DND-41 (cell line): ENCODE data around the gene SLC12A5.
A peak's percentile ranks its signal among the peaks of the same experiment; 100 is the strongest.

ENCODE experiments used
- ATAC-seq: fragments of 200-7000 bp; cut with Tn5 transposase; 3 replicates; pipeline ENCODE4 v1.9.1; 2021; ENCODE audit warnings: low read depth; ENCODE audit not compliant: insufficient read depth
- DNase-seq: peaks from one replicate; pipeline ENCODE4 v3.0.0-alpha.2; 2020
- H2AFZ ChIP-seq: 2 replicates; pipeline ENCODE4 v1.6.0; 2012; ENCODE audit warnings: low read depth, low read length
- H3K27ac ChIP-seq: 2 replicates; pipeline ENCODE4 v1.5.1; 2012; ENCODE audit warnings: low read length, inconsistent platforms
- H3K27me3 ChIP-seq: fragments of 200-600 bp; sonication (generic); 2 replicates; pipeline ENCODE4 v1.6.0; 2012; ENCODE audit warnings: low read length, mild to moderate bottlenecking, inconsistent platforms; ENCODE audit not compliant: insufficient read depth, poor library complexity
- H3K36me3 ChIP-seq: 2 replicates; pipeline ENCODE4 v1.5.1; 2012; ENCODE audit warnings: low read length, inconsistent platforms; ENCODE audit not compliant: insufficient read depth
- H3K4me1 ChIP-seq: 2 replicates; pipeline ENCODE4 v1.5.1; 2012; ENCODE audit warnings: mild to moderate bottlenecking, low read length; ENCODE audit not compliant: insufficient read depth
- H3K4me2 ChIP-seq: 2 replicates; pipeline ENCODE4 v1.6.0; 2012; ENCODE audit warnings: mild to moderate bottlenecking, moderate library complexity, low read length, inconsistent platforms; ENCODE audit not compliant: insufficient read depth
- H3K4me3 ChIP-seq, 2 experiments: fragments of 200-600 bp in 1 of 2; shearing (Covaris generic) in 1 of 2; 2 replicates each; pipeline ENCODE4 v1.5.1; 2012 to 2016; ENCODE audit warnings: inconsistent platforms in 2 of 2, low read length in 2 of 2, mild to moderate bottlenecking in 2 of 2, low read depth in 1 of 2, moderate library complexity in 1 of 2
- H3K79me2 ChIP-seq: 2 replicates; pipeline ENCODE4 v1.6.0; 2012; ENCODE audit warnings: low read length, inconsistent platforms; ENCODE audit not compliant: insufficient read depth
- H3K9ac ChIP-seq: 2 replicates; pipeline ENCODE4 v1.6.0; 2012; ENCODE audit warnings: low read depth, mild to moderate bottlenecking, inconsistent platforms, low read length, moderate library complexity
- H3K9me3 ChIP-seq: 2 replicates; pipeline ENCODE4 v1.5.1; 2012; ENCODE audit warnings: low read length, moderate library complexity, mild to moderate bottlenecking, inconsistent platforms; ENCODE audit not compliant: insufficient read depth, severe bottlenecking
- H4K20me1 ChIP-seq: 2 replicates; pipeline ENCODE4 v1.6.0; 2012; ENCODE audit warnings: low read length; ENCODE audit not compliant: insufficient read depth
- EZH2 ChIP-seq: IDR thresholded peaks from 3 replicates; pipeline ENCODE4 v1.6.1; 2012; ENCODE audit warnings: borderline replicate concordance, low read depth, mild to moderate bottlenecking, moderate library complexity, low read length, inconsistent platforms; ENCODE audit not compliant: severe bottlenecking
- TF ChIP-seq, protein P1 (sequence below): IDR thresholded peaks from 2 replicates; pipeline ENCODE4 v1.5.1; 2012; ENCODE audit warnings: borderline replicate concordance, low read length, moderate library complexity, mild to moderate bottlenecking; ENCODE audit not compliant: poor library complexity, severe bottlenecking; ENCODE audit errors: extremely low read depth

Gene SLC12A5

DNA sequence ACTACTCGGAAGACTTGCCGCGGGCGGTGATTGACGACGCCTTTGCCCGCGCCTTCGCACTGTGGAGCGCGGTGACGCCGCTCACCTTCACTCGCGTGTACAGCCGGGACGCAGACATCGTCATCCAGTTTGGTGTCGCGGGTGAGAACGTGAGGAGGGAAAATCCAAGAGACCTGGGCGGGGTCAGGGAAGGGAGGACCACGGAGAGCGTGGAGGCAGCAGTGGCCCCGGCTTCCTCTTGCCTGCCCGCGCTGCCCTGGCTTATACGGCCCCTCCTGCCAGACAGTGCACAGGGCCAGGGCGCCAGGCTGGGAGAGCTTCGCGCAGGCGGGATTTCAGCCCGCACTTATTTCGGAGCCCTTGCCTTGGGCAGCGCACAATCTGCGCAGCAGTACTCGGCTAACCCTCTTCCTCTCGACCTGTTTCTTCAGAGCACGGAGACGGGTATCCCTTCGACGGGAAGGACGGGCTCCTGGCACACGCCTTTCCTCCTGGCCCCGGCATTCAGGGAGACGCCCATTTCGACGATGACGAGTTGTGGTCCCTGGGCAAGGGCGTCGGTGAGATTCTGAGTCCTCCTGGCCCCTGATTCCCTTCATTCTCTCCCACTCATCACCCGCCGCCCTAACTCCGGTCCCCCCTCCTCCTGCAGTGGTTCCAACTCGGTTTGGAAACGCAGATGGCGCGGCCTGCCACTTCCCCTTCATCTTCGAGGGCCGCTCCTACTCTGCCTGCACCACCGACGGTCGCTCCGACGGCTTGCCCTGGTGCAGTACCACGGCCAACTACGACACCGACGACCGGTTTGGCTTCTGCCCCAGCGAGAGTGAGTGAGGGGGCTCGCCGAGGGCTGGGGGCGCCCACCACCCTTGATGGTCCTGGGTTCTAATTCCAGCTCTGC, 18.3 kb upstream of the SLC12A5 start:
- no peak overlapping the region for H3K4me3 ChIP-seq
- DNase-seq: no peak
- peaks cover 12% of the 10 kb centered on the region; the same call in 1 of the 2 replicates for H4K20me1 ChIP-seq
- no peak overlapping the region for H3K9ac ChIP-seq
- no peaks in the 10 kb centered on the region for H3K79me2 ChIP-seq
- no peaks in the 10 kb centered on the region for H3K9me3 ChIP-seq
- H3K27ac ChIP-seq: no peak overlapping the region
- H3K36me3 ChIP-seq: no peaks in the 10 kb centered on the region
- peaks cover 29% of the 10 kb centered on the region for H3K4me1 ChIP-seq
- H2AFZ ChIP-seq: no peak overlapping the region
- H3K27me3 ChIP-seq: no peaks in the 10 kb centered on the region
- H3K4me2 ChIP-seq: no peak overlapping the region
- TF ChIP-seq, protein P1, sequence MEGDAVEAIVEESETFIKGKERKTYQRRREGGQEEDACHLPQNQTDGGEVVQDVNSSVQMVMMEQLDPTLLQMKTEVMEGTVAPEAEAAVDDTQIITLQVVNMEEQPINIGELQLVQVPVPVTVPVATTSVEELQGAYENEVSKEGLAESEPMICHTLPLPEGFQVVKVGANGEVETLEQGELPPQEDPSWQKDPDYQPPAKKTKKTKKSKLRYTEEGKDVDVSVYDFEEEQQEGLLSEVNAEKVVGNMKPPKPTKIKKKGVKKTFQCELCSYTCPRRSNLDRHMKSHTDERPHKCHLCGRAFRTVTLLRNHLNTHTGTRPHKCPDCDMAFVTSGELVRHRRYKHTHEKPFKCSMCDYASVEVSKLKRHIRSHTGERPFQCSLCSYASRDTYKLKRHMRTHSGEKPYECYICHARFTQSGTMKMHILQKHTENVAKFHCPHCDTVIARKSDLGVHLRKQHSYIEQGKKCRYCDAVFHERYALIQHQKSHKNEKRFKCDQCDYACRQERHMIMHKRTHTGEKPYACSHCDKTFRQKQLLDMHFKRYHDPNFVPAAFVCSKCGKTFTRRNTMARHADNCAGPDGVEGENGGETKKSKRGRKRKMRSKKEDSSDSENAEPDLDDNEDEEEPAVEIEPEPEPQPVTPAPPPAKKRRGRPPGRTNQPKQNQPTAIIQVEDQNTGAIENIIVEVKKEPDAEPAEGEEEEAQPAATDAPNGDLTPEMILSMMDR: no peak
- TF ChIP-seq EZH2: no peak
- ATAC-seq: no peak

DNA sequence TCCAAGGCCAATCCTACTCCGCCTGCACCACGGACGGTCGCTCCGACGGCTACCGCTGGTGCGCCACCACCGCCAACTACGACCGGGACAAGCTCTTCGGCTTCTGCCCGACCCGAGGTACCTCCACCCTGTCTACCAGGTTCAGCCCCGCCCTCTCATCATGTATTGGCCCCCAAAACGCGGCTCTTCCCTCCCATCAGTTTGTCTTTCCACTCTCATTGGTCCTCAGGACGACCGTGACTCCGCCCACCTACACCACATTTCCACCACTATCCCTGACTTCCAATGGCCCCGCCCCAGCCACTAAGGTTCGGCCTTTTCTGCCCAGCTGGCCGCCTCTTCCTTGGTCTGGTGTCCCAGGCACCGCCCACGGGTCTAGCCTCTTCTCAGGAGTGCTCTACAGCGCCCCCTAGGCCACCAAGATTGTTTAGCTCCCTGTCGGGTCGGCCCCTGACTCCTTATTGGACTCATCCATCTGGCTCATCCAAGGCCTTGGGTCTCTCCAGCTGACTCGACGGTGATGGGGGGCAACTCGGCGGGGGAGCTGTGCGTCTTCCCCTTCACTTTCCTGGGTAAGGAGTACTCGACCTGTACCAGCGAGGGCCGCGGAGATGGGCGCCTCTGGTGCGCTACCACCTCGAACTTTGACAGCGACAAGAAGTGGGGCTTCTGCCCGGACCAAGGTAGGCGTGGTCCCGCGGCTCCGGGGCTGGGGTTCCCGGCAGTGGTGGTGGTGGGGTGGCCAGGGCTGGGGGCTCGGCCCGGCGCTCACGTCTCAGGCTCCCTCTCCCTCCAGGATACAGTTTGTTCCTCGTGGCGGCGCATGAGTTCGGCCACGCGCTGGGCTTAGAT, 17.2 kb upstream of the SLC12A5 start:
- Histone ChIP-seq H3K4me1 (peaks cover 25% of the 10 kb centered on the region), H3K9ac (no peak overlapping the region), H3K27ac (no peak overlapping the region), H3K4me2 (no peak overlapping the region), H2AFZ (no peak overlapping the region), H3K4me3 (no peak overlapping the region), H3K9me3 (no peaks in the 10 kb centered on the region), H3K79me2 (no peaks in the 10 kb centered on the region), H3K27me3 (no peaks in the 10 kb centered on the region), H3K36me3 (no peaks in the 10 kb centered on the region), H4K20me1 (peaks cover 12% of the 10 kb centered on the region; the same call in 1 of the 2 replicates)
- ATAC-seq (no peak), DNase-seq (peak; percentile 50)
- TF ChIP-seq, protein P1: peak; percentile 64
- TF ChIP-seq EZH2: no peak

DNA sequence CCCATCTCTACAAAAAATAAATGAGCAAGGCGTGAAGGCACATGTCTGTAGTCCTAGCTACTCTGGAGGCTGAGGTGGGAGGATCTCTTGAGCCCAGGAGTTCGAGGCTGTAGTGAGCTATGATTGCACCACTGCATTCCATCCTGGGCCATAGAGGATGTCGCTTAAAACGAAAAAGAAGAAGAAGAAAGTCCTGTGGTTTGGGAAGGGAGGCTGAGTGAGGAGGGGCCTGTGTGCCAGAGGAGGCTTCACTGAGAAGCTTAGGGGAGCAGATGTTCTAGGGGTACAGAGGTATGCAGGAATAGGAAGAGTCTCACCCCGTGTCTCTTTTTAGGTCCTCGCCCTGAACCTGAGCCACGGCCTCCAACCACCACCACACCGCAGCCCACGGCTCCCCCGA, 16.1 kb upstream of the SLC12A5 start:
- ATAC-seq (no peak), DNase-seq (no peak)
- no peak overlapping the region for H3K27ac ChIP-seq
- H3K27me3 ChIP-seq: no peaks in the 10 kb centered on the region
- H3K4me3 ChIP-seq: no peak overlapping the region
- H3K4me1 ChIP-seq: peaks cover 25% of the 10 kb centered on the region
- TF ChIP-seq, protein P1: no peak
- no peak for TF ChIP-seq EZH2
- H2AFZ ChIP-seq: no peak overlapping the region
- no peak overlapping the region for H3K9ac ChIP-seq
- no peaks in the 10 kb centered on the region for H3K36me3 ChIP-seq
- no peak overlapping the region for H3K4me2 ChIP-seq
- H4K20me1 ChIP-seq: peaks cover 12% of the 10 kb centered on the region; the same call in 1 of the 2 replicates
- no peaks in the 10 kb centered on the region for H3K9me3 ChIP-seq
- H3K79me2 ChIP-seq: no peaks in the 10 kb centered on the region
